T-helper 1 cell treated with Interleukin-12 subunit alpha and Interleukin-12 subunit beta and Interleukin-4 antibody, amounts not matched to agents 30 μg/mL and 1 μg/mL, for 36 hours (primary cell): ENCODE data around the gene RNF41.
"Not testable (repeated sequence)": the region's sequence is repeated elsewhere in the genome, so short reads cannot be mapped to it uniquely, and the experiment has no call there.

ENCODE experiments used
- H3K27ac Mint-ChIP-seq: one replicate; pipeline ENCODE4 v1.8.0; 2021; ENCODE audit warnings: mild to moderate bottlenecking, mixed read lengths
- H3K27me3 Mint-ChIP-seq: one replicate; pipeline ENCODE4 v1.8.0; 2021; ENCODE audit warnings: low read depth, mixed read lengths
- H3K36me3 Mint-ChIP-seq: one replicate; pipeline ENCODE4 v1.8.0; 2021; ENCODE audit warnings: low read depth, mixed read lengths
- H3K4me1 Mint-ChIP-seq: one replicate; pipeline ENCODE4 v1.8.0; 2021; ENCODE audit warnings: low read depth, mixed read lengths
- H3K4me3 Mint-ChIP-seq: one replicate; pipeline ENCODE4 v1.8.0; 2021; ENCODE audit warnings: mild to moderate bottlenecking, moderate library complexity, mixed read lengths
- H3K9me3 Mint-ChIP-seq: one replicate; pipeline ENCODE4 v1.8.0; 2021; ENCODE audit warnings: mixed read lengths

RNF41 gene

DNA sequence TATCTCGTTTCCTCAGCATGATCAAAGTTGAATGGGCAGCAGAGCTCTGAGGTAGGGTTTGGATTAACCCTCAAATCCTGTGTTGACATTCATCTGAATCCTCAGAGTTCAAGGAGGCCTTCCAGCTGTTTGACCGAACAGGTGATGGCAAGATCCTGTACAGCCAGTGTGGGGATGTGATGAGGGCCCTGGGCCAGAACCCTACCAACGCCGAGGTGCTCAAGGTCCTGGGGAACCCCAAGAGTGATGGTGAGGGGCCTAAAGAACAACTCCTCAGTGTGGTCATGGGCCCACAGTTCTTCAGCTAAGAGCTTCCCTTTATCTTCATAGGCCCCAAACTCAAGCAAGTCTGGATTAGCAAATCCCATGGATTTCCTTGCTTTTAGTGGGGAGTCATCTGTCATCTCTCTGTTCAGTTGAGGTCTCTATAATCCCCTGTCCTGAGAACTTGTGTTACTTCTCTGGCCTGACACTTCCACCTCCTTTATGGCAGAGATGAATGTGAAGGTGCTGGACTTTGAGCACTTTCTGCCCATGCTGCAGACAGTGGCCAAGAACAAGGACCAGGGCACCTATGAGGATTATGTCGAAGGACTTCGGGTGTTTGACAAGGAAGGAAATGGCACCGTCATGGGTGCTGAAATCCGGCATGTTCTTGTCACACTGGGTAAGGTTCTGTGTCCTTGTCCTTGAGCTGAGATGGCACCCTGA lies 62.1 kb downstream of the RNF41 start:
- H3K27me3 Mint-ChIP-seq: no peaks in the 10 kb centered on the region
- H3K27ac Mint-ChIP-seq: peak overlapping the region; percentile 99
- no peaks in the 10 kb centered on the region for H3K9me3 Mint-ChIP-seq
- H3K4me3 Mint-ChIP-seq: peak overlapping the region; percentile 99
- peaks cover 63% of the 10 kb centered on the region for H3K36me3 Mint-ChIP-seq
- peaks cover 43% of the 10 kb centered on the region for H3K4me1 Mint-ChIP-seq

DNA sequence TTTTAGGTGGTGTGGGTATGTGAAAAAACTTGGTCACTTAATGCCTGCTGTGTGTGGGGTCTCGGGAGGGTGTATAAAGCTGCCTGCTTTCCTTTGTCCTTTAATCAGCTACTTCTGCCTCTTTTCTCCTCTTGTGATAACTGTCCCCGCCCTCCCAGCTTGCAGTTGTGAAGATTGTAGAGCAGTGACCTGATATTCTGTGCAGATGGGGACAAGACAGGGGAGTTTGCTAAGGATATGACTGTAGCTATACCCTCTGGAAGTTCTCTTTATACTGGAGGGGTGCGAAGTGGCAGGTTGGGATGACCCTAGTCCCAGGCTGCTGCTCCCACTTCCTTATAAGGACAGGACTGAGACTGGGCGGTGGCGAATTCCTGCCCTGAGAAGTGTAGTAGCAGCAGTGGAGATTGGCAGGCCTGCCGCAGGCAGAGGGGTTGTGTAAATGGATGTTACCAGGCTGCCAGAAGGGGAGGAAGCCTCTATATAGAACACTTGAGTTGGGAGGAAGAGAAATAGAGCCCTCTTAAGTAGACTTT lies 62.7 kb downstream of the RNF41 start:
- H3K27me3 Mint-ChIP-seq: no peaks in the 10 kb centered on the region
- H3K36me3 Mint-ChIP-seq: peaks cover 57% of the 10 kb centered on the region

GRCh38 chr12:56158029-56158925 lies 63.4 kb downstream of the RNF41 start, which contains the start of gene MYL6:
Gene MYL6 (plus strand): TSS chr12:56158359. CDS start chr12:56158402, 43 bp downstream.
- Mint-ChIP-seq H3K4me1 (peaks cover 40% of the 10 kb centered on the region), H3K36me3 (peaks cover 50% of the 10 kb centered on the region)

More for the DNA sequence above, 62.7 kb downstream of the RNF41 start:
- Mint-ChIP-seq H3K4me1 (peaks cover 38% of the 10 kb centered on the region), H3K4me3 (peak overlapping the region; percentile 99), H3K9me3 (no peaks in the 10 kb centered on the region), H3K27ac (peak overlapping the region; percentile 99)

GRCh38 chr12:56157201-56158028 lies 64.3 kb downstream of the RNF41 start:
- peak overlapping the region; percentile 99 for H3K27ac Mint-ChIP-seq
- H3K9me3 Mint-ChIP-seq: no peaks in the 10 kb centered on the region
- peaks cover 48% of the 10 kb centered on the region for H3K4me1 Mint-ChIP-seq
- peak overlapping the region; percentile 99 for H3K4me3 Mint-ChIP-seq
- no peaks in the 10 kb centered on the region for H3K27me3 Mint-ChIP-seq
- peaks cover 45% of the 10 kb centered on the region for H3K36me3 Mint-ChIP-seq

More at GRCh38 chr12:56158029-56158925, 63.4 kb downstream of the RNF41 start, which contains the start of gene MYL6:
- H3K27ac Mint-ChIP-seq: peak within 1 kb of the TSS; percentile 99
- peak within 1 kb of the TSS; percentile 99 for H3K4me3 Mint-ChIP-seq
- H3K27me3 Mint-ChIP-seq: no peaks in the 10 kb centered on the region
- no peaks in the 10 kb centered on the region for H3K9me3 Mint-ChIP-seq

DNA sequence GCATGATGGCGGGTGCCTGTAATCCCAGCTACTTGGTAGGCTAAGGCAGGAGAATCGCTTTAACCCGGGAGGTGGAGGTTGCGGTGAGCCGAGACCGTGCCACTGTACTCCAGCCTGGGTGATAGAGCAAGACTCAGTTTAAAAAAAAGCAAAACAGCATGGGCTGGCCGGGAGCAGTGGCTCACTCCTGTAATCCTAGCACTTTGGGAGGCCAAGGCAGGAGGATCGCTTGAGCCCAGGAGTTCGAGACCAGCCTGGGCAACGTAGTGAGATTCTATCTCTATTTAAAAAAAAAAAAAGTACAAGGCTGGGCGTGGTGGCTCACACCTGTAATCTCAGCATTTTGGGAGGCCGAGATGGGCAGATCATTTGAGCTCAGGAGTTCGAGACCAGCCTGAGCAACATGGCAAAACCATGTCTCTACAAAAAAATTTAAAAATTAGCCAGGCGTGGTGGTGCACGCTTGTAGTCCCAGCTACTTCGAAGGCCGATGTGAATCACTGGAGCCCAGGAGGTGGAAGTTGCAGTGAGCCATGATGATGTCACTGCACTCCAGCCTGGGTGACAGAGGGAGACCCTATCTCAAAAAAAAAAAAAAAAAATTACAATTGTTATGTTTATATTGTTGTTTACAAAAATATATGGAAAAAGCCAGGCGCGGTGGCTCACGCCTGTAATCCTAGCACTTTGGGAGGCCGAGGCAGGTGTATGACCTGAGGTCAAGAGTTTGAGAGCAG lies 65.1 kb downstream of the RNF41 start:
- H3K9me3 Mint-ChIP-seq: not testable (repeated sequence)
- Mint-ChIP-seq H3K4me3 (peak overlapping the region; percentile 99), H3K36me3 (peaks cover 38% of the 10 kb centered on the region)

DNA sequence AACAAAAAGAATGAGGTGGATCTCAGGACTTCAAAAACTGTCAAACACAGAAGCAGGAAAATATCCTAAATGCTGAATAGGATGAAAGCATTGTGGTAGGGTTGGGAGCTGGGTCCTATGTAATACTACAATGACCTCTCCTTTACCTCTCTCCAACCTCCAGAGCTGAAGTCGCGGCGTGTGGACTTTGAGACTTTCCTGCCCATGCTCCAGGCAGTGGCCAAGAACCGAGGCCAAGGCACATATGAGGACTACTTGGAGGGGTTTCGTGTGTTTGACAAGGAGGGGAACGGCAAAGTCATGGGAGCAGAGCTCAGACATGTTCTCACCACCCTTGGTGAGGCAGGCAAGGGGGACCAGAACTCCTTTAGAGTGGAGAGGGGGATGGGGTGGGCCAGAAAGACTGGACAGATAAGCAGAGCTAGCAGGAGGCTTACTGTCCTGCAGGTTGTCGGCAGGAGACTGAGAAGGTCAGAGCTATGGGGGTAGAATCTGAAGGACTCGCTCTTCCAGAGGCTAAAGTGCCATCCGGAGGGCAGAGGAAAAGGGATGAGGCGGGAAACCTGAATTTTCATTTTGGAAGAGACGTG lies 66.4 kb downstream of the RNF41 start:
- peaks cover 28% of the 10 kb centered on the region for H3K36me3 Mint-ChIP-seq
- peak overlapping the region; percentile 31 for H3K27ac Mint-ChIP-seq
- H3K4me3 Mint-ChIP-seq: peak overlapping the region; percentile 22
- H3K27me3 Mint-ChIP-seq: no peaks in the 10 kb centered on the region
- no peaks in the 10 kb centered on the region for H3K9me3 Mint-ChIP-seq
- H3K4me1 Mint-ChIP-seq: peaks cover 46% of the 10 kb centered on the region

More for the DNA sequence above, 65.1 kb downstream of the RNF41 start:
- peaks cover 48% of the 10 kb centered on the region for H3K4me1 Mint-ChIP-seq
- H3K27me3 Mint-ChIP-seq: not testable (repeated sequence)
- H3K27ac Mint-ChIP-seq: peak overlapping the region; percentile 99

- Mint-ChIP-seq H3K27me3 (no peaks in the 10 kb centered on the region), H3K9me3 (no peaks in the 10 kb centered on the region), H3K36me3 (peaks cover 23% of the 10 kb centered on the region), H3K27ac (no peak overlapping the region), H3K4me1 (peaks cover 45% of the 10 kb centered on the region), H3K4me3 (peak overlapping the region; percentile 5)
Observed at GRCh38 chr12:56154818-56155217, 66.9 kb downstream of the RNF41 start.

- Mint-ChIP-seq H3K27me3 (no peaks in the 10 kb centered on the region), H3K27ac (peak overlapping the region; percentile 31), H3K4me3 (no peak overlapping the region), H3K4me1 (peaks cover 43% of the 10 kb centered on the region), H3K36me3 (peaks cover 18% of the 10 kb centered on the region), H3K9me3 (no peaks in the 10 kb centered on the region)
Observed at GRCh38 chr12:56154246-56154771, 67.4 kb downstream of the RNF41 start.

DNA sequence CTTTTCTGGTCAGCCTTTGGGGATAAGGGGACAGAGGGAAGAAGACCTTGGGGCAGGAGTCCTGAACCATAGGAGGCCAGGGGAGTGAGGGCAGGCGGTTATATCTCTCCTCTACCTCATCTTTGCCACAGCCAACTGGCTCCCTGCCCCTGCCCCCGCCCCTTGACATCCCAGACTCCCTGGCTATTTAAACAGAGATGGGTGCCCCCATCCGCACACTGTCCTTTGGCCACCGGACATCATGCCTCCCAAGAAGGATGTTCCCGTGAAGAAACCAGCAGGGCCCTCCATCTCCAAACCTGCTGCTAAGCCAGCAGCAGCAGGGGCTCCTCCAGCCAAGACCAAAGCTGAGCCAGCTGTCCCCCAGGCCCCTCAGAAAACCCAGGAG lies 68.0 kb downstream of the RNF41 start:
- Mint-ChIP-seq H3K27ac (peak overlapping the region; percentile 100), H3K4me1 (peaks cover 40% of the 10 kb centered on the region), H3K9me3 (no peaks in the 10 kb centered on the region), H3K36me3 (peaks cover 11% of the 10 kb centered on the region), H3K4me3 (peak overlapping the region; percentile 90), H3K27me3 (no peaks in the 10 kb centered on the region)

DNA sequence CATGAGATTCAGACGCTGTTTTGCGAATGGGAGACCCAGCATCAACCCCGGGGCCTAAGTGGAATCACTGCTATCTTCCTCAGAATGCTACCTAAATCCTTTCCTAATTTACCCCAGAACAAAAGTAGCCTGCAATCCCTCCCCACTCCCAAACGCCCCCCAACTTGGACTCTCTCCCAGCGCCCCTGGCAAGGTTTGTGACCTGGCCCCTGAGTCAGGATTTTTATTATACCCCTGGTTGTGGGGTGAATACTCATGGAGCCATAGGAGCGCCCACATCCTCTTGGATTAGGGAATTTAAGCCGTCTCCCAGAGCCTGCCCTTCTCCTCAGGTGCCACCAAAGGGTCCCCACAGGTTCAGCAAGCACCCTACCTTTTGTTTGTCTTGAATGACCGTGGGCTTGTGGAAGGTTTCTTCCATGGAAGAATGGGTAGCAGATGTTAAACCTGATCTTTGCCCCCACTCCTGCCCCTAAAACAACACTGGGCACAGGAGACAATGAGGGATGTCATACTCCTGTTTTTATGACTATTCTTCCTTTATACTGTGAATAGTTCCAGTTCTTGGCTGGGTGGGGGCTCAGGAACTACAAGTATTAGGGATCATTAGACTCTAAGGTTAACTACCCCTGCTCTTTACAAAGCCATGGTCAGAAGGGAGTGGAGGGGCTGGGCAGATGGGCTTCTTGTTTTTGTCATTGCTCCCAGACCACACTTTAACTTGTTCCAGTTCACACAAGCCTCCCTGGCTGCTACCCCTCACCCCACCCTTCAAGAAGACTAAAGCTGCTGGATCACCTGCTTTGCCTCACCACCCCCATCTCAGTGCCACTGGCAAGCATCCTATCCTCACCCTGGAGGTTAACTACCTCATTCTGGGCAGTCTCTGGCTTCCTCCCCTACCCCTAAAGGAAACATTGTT lies 68.7 kb downstream of the RNF41 start:
- Mint-ChIP-seq H3K4me1 (peaks cover 40% of the 10 kb centered on the region), H3K9me3 (no peaks in the 10 kb centered on the region), H3K27me3 (no peaks in the 10 kb centered on the region), H3K27ac (peak overlapping the region; percentile 100), H3K36me3 (peaks cover 8% of the 10 kb centered on the region), H3K4me3 (peak overlapping the region; percentile 90)
